Activated effector memory CD4-positive, alpha-beta T cell treated with Interleukin-2 at 50 U/mL for 16 hours (primary cell): Measurements from ENCODE around the gene KIAA0825.

Experiments
- DNase-seq: peaks from one replicate; pipeline ENCODE4 v3.0.0-alpha.2; 2020

The KIAA0825 gene

DNA sequence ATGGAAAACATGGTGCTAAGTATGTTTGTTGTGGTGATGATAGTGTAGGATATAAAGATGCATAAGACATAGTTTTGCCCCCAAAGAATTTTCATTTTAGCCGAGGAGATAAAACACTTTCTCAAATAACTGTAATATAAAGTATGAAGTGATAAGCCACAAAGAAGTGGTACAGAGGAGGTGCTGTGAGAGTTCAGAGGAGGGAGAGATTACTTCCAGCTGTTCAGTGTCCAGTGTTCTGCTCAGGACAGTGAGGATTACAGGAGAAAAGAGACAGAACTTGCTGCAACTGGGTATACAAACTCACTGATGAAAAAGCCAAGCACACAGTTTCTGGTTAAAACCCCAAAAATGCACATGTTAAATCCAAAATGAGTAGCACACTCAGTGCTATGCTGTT lies 309.3 kb downstream of the KIAA0825 start:
- no peak for DNase-seq

DNA sequence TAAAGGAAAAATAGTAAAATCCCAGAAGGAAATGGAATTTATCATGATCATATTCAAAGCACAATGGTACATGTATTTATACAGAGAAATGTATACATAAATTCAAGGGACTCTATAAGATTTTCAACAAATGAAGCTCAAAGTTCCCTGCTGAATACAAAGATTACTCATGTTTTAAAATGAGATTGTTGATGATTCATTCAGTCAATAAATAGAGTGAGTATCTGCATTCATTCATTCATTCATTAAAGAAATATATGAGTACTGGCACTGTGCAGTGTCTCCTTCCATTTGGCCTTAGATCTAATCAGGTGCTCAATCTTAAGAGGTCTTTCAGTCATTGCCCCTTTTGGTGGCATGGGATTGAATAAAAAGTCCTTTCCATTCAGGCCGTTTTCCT lies 310.0 kb downstream of the KIAA0825 start:
- DNase-seq: no peak

DNA sequence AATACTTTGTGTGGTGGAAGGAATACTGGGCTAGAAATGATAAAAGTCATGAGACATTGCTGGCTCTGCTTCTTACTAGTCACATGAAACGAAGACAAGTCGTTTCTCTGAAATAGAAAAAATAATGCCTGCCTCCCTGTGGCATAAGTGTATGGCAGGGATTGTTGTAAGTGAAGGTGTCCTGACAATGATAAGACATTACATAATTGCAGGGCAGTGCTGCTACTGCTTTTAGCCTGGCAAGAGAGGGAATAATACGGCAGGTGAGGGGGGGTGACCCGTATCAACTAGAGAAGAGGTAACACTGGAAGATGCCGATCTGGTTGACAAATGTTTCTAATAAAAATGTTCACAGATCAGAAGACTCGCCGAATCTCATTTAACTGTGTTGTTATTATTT lies 314.3 kb downstream of the KIAA0825 start:
- no peak for DNase-seq

DNA sequence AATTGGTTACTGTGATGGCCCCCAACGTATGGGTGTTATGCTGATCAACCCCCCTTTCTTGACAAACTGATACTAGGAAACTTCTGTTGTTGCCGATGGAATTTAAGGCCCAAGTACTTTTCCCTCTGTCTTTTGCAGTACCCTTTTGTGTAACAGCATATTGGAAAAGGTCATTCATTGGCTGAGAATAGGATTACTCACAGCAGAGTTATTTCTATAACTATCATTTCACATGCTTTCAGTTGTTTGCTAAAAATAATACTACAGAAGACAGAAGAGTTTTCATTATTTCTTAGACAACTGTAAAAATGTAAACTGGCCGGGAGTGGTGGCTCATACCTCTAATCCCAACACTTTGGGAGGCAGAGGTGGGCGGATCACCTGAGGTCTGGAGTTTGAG lies 329.5 kb downstream of the KIAA0825 start:
- no peak for DNase-seq

DNA sequence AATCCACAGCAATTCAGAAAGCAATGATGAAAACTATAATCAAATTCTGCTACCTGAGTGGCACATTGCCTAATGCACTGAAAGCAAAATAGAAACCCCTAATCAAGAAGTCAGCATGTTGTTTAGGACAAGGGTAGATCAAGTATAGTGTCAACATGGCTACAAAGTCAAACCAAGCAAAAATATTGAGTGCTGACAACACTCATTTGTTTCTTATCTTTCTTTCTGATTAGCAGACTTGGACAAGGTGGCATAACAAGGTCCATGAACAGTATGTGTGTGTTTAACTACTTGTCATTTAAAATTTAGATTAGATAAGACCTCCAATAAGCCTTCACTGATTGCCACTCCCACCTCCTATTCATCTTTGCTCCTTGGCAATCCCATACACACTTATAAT lies 332.4 kb downstream of the KIAA0825 start:
- no peak for DNase-seq

DNA sequence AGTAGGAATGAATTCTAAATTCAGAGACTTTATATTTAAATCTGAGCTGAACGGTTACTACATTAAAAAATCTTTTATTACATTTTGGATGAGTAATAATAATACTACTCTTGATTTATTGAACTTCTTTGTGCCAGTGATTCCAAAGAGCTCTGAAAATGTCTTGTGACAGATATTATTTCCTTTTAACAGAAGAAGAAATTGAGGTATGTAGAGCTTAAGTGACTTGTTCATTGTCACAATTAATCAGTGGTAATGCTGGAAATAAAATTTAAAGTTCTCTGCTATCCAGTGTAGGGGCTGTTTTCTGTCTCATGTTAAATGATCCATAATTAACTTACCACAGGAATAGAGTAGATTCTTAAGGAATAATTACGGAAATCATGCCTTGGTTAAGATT lies 335.3 kb downstream of the KIAA0825 start:
- DNase-seq: no peak

DNA sequence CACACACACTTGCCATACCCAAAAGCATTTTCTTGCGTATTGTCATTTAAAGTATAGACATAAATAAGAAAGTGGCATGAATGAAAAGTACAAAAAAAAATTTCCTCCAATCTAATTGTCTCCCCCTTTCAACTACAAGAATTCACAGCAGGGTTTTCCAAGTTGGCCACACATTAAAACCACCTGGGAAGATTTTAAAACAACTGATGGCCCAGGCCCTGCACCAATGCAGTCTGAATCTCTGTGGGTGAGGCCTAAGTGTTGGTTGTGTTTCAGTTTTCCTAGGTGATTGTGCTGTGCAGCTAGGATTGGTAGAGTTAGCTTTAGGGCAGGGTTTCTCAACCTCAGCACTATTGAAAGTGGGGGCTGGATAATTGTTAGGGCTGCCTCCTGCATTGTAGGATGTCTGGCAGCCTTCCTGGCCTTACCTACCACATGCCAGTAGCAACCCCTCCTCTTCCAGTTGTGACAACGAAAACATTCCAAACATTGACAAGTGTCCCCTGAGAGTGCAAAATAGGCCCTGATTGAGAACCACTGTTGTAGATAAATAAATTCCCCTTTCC lies 337.1 kb downstream of the KIAA0825 start:
- DNase-seq: no peak

DNA sequence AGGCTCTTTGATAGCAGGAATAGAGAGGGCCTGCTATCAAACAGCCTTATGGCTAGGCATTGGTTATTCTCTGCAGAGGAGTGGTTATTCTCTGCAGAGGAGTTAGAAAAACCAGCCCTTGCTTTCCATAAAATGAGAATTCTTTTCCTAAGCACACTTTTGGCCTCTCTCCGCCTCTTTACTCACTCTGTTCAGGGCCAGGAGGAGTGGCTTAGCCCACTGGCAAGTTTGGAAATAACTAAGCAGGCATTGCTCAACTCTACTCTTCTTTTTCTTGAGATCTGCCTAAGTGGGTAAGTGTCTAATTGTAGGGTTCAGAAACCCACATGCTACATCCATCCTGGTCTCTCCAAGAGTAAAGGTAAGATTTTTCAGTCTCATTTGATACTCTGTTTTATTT lies 341.7 kb downstream of the KIAA0825 start:
- no peak for DNase-seq

DNA sequence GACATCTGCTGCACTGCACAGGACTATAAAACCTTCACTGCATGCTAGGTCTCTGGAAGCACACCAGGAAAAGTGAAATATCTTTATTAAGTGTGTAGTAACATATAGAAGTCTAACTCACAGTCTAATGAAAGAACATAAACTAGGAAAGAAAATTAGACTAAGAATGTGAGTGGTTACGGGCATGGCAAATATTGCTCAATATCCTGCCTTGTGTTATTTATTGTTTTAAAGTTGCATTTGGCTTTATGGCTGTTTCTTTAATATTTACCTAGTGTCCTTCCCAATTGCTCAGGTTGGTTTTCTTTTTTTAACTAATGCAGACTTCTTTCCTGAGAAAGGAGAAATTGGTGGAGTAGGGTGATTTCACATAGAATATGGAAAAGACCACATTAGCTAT lies 342.4 kb downstream of the KIAA0825 start:
- no peak for DNase-seq

DNA sequence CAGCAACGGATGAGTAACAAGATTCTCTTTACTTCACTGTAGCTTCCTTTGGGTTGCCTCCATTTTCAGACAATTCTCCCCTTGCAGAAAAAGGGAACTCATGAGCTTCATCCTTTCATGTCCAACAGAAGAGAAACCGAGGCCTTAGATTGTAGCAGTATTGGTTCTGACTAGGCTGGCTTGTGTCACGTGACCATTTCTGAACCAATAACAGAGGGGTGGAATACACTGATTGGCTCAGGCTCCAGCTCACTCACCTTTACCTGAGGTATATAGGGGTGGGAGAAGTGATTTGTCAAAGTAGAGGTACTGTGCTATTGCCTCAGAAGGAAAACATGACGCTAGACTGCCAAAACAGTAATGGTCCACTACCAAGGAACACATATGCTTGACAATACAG lies 343.7 kb downstream of the KIAA0825 start:
- no peak for DNase-seq

DNA sequence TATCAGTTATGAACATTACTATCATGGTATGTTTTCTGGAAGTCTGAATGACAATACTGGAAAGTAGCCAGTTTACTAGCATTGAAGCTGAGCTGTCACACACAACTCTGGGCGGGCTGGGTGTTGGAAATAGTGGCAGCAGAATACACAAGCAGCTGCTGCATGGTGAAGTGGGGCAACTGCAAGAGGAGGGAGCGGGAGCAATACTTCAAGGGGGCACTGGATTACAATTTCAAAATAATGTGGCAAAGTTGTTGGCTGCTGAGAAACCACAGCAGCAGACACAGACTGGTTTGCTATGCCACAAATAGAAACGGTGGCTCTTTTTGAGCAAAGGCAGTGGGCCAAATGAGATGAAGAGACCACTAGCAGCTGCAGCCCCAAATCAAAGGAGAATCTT lies 350.2 kb downstream of the KIAA0825 start:
- DNase-seq: no peak

DNA sequence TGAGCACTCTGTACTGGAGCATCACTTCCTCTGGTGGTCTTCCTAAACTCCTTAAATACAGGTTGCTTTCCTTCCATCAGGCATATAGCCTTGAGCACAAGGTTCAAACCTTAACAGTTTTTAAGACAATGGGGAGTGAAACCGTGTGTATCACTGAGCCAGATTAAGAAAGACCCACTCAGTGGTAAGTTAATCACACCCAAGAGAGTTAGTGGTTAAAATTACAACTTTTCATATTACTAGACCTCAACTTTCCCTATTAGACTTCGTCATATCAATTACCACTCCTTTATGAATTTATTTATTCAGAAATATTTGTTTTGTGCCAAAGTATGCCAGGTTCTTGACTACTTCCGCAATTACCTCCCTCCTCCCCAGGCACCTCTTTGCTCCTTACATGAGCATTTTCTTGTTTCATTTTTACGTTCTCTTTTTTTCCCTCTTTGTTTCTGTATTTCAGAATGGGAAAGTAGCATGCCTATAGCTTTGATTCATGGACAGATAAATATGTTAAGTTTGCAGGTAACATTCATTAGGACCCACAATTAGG lies 351.0 kb downstream of the KIAA0825 start:
- no peak for DNase-seq

DNA sequence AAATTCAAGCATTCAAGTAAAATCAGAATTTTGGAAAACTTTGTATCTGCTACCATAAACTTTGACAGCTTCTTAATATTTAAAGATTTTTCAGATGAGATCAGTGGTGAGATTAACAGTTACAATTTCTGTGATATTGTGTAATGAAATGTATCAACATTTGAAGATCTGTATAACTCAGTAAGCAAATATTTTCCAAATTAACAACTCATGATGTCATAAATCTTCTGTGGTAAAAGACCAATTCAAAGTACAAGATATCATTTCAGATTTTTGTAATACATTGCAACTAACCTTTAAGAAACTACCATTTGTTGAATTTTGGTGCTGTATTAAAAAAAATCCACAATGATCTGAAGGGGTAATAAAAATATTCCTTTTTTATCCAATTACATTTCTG lies 352.2 kb downstream of the KIAA0825 start:
- DNase-seq: no peak

DNA sequence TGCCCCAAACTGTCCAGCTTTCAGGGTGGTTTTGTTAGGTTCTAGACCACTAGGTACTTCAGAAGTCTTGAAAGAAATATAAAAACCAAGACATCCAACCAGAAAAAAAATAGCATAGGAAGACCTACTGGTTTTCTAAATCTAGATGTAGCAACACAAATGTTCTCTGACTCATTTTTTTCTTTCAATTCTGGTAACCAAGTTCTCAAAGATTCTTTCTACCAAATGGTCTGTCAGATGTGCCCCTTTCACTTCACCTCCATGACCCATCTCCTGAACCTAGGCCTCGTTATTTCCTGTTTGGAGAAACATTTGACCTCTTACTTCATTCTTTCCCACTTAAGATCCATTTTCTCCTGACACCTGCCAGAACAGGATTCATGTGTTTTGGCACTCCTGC lies 355.3 kb downstream of the KIAA0825 start:
- DNase-seq: no peak

DNA sequence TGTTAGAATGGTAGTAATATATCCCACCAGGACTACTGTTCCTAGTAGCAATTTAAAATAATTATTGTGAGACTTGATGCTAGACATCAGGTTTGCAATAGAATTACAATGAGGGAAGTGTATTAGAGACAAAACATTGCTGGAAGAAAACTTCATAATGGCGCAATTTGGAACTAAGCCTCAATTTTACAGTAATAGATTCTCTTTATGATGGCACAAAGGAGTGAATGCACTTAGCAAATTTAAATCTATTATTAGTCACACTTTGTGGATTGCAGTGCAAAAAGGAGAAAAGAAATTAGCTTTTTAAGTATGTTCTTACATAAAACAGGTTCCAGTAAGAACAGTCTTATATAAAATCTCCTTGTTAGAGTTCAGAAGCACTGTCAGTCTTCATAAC lies 358.3 kb downstream of the KIAA0825 start:
- no peak for DNase-seq

DNA sequence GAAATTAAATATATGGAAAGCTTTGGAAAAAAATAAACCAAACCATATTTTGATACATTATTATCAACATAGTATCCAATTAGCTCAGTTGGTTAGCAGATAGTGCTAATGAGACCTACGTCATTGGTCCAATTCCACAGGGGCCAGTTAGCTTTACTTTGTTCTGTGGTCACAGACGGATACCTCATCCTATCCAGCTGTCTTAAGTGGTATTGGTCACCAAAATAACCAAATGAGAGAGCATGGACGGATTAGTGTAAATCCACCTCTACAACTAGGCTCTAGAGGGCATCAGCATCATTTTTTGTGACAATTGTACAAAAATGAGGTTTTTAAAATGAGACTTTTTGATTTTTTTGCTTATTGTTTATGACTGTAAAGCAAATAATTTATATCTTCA lies 364.2 kb downstream of the KIAA0825 start:
- DNase-seq: no peak

DNA sequence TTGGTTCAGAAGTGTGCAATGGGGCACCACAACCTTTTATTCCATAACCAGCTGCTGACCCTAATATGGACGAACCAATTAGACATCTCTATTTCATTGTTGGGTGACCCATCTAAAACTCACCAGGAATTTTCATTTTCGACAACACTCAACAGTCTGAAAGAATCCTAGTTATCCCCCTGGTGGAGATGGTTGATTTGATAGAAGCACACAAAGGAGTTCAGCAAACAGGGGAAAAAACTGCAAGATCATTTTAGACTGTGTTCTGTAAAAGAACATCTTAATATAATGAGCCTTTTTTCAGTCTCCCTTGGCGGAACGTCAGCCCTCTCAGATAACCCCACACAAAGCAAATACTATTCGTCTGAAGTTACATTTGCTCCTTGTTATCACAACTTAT lies 367.4 kb downstream of the KIAA0825 start:
- DNase-seq: no peak

DNA sequence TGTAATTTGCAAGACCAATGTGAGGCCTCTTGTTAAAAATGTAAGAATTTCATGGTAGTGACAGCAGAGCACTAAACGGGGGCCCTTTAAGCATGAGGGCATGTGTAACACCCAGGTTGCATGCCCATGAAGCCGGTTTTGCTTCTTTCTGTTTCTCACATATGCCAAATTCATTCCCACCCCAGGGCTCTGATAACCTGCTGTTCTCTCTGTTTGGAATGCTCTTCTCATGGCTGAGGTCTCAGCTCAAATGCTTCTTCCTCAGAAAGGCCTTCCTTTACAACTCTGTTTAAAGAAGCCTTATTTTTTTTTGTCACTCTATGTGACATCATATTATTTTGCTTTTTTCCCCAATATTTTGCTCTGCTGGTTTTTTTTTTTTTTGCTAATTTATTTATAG lies 369.0 kb downstream of the KIAA0825 start:
- no peak for DNase-seq

DNA sequence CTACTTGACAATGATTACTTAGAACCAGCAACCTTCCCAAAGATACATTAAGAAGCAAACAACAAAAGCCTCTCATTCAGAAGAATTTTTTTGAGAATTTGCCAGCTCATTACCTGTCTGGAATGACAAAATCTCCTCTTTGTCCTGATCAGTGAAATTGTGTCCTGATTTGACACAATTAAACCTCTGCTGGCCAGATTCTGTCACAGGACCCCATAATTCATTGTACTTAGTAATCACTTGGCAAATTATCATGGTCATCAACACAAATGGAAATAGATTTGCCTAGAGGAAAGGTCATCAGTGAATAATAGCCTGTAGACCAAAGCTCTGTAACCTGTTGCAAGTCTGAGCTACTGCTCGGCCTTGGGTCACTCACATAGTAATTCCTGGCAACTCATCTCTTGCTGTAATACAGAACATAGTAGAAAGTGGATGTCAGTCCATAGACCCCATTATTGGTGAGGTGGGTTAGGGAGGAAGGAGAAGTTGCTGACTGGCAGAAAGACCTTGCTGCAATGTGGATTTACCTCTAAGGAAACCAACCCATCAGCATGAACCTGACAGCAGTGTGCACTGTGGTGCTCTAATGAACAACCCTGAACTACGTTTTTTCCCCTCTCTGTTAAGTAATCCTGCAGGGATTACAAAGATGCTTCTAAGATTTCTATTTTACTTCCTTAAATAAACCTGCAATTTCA lies 370.1 kb downstream of the KIAA0825 start:
- no peak for DNase-seq

DNA sequence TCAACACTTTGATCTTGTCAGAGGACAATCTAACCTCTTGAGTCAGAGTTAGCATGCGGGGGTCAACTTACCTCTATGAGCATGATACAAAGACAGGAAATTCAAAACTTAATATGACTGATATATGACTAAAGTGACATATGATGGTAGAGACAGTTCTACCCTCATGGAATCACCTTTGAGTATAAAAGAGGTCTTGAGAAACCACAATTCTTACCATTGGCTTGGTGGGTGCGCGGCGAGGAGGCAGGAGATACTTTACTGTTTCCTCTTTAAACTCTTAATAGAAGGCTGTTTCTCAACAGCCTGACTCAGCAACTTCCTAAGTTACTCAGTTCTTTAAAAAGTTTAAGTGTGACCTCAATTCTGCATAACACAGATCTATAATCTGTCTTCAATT lies 372.8 kb downstream of the KIAA0825 start:
- no peak for DNase-seq

DNA sequence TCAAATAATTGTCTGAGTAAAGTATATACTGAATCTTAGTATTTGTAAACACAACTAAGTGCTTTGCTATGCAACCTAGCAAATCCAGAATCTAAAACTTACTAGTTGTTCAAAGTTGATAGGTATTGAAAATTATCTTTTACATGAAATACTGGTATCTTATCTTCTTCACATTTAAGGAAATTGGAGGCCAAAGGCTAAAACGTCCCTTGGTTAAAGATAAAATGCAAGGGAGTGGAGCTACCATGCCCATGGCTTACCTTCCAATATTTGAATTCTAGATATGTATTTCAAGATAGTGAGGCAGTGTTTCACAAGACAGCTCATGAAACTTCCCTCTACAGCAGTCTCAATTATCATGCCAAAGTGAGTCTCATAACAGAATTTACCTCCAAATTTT lies 373.5 kb downstream of the KIAA0825 start:
- DNase-seq: no peak

DNA sequence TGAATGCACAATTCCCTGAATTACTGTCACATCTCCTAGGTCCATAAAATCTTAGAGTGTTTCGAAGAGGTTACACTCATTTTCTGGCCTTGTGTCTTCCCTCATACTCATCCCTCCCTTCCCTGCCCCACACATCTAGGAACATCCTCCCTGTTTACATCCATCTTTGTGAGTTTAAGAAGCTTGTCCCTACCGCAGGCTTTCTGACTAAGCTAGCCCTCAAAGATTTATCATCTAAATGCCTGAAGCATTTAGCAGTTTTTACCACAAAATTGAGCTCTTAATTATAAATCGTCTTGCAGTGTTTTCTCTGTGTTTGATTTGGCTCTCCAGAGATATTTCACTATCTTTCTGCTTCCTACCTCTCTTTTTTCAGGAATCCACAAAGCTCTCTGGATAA lies 374.8 kb downstream of the KIAA0825 start:
- no peak for DNase-seq

DNA sequence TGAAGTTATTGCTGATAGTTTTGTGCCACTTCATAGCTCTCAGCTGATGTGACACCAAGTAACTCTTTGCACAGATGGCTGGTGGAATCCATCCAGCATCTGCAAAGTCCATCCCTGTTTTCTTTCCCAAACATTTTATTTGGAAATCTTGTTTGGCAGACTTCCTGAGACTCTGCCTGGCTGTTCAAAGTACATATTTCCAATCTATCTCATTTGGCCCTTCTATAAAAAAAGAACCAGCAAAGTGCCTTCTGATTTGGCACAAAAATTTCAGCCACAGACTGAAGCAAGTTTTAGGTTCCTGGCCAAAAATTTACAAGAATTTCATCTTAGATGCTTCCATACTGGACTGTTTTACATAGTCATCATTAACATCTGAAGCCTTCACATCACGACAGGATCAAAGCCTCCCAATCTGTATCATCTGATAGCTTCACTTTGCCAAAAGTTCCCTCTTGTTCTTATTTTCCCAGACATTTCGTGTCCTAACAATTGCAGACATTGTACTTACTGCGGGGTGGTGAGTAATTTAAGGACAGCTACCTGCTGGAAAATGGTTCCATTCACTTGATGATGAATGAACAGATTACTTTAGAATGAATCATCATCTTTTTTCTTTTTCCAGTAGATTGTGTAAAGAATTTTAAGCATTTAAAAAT lies 377.3 kb downstream of the KIAA0825 start:
- DNase-seq: no peak

DNA sequence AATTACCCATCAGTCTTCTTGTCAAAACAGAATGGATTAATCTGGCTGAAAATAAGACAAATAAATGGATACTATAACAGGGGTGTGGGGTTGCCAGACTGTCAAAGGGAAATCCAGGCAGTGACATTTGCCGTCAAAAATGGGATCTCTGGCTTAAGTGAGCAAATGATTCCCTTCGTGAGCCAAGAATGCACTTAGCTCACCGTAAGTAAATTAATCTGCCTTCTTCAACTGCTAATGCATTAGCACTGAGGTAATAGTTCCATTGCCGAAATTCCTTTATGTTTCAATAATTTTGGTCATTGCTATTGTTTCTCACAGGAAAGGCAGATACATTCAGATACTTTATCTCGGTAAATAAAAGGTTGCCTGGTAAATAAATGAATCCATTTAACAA lies 377.8 kb downstream of the KIAA0825 start:
- no peak for DNase-seq

DNA sequence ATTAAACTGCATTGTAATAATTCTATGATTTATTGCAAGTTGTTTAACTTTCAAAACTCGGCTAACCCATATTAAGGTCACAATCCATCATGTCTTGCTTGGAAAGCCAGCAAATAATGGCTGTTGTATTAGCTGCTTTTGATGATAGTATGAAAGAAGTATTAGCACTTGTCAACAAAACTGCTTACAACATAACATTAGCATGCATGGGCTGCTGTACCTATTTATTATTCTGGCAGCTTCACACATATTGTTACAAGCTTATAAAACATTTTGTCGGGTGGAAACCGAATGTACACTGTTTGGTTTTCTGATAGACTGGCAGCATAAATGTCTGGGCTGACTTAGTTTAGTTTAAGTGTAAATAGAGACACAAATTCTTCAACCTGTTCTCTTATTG lies 378.3 kb downstream of the KIAA0825 start:
- no peak for DNase-seq
